Stimulated activated CD4-positive, alpha-beta T cell treated with anti-CD3 and anti-CD28 coated beads, Interleukin-4, amount 100 ng/mL, for 48 hours (primary cell): Measurements from ENCODE around the gene DNAAF9.

Experiments used
- DNase-seq, 2 donors: peaks; one replicate each; pipeline ENCODE4 v3.0.0-alpha.2; 2020; ENCODE audit warnings: low read depth in 2 of 2

The DNAAF9 gene

GRCh38 chr20:3410464-3410863 is 3.0 kb upstream of the DNAAF9 start:
- no peak for DNase-seq

DNA sequence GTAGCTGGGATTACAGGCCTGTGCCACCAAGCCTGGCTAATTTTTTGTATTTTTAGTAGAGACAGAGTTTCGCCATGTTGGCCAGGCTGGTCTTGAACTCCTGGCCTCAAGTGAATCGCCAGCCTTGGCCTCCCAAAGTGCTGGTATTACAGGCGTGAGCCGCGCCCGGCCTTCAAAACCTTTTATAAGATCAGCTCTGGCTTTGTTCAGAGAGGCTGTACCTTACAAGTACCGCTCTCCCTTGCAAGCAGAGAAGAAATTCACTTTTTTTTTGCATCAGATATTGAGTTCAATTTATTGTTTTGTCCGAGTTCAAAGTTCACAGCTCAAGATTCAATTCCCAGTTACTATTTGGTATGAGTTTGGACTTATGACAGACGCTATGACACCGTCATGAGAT is 1.9 kb upstream of the DNAAF9 start:
- DNase-seq: no peak

- peak; percentile 55 for DNase-seq
Measured at GRCh38 chr20:3407771-3408637, 535 bp upstream of the DNAAF9 start.

GRCh38 chr20:3406481-3407039 is 909 bp downstream of the DNAAF9 start:
- DNase-seq: no peak

GRCh38 chr20:3405696-3406358 is 1.6 kb downstream of the DNAAF9 start:
- no peak for DNase-seq

GRCh38 chr20:3405139-3405538 is 2.3 kb downstream of the DNAAF9 start:
- DNase-seq: no peak

DNA sequence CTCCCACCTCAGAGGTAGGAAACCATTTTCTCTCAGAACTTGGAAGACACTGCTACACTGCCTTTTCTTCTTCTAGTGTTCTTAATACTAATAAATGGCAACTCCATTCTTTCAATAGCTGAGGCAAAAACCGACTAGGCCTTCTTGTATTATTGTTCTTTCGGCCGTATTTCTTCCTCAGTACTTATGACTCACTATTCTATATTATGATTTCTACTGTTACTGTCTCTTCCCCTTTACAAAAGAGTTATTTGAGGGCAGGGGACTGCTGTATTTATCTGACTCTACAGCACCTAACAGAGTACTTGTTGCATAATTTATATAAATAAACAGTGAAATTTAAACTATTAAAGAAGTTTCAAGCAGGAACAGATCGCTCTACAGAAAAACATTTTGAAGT is 3.1 kb downstream of the DNAAF9 start:
- no peak for DNase-seq

- DNase-seq: no peak
Measured at GRCh38 chr20:3403741-3404140, 3.7 kb downstream of the DNAAF9 start.

GRCh38 chr20:3402453-3402852 is 5.0 kb downstream of the DNAAF9 start:
- DNase-seq: no peak

DNA sequence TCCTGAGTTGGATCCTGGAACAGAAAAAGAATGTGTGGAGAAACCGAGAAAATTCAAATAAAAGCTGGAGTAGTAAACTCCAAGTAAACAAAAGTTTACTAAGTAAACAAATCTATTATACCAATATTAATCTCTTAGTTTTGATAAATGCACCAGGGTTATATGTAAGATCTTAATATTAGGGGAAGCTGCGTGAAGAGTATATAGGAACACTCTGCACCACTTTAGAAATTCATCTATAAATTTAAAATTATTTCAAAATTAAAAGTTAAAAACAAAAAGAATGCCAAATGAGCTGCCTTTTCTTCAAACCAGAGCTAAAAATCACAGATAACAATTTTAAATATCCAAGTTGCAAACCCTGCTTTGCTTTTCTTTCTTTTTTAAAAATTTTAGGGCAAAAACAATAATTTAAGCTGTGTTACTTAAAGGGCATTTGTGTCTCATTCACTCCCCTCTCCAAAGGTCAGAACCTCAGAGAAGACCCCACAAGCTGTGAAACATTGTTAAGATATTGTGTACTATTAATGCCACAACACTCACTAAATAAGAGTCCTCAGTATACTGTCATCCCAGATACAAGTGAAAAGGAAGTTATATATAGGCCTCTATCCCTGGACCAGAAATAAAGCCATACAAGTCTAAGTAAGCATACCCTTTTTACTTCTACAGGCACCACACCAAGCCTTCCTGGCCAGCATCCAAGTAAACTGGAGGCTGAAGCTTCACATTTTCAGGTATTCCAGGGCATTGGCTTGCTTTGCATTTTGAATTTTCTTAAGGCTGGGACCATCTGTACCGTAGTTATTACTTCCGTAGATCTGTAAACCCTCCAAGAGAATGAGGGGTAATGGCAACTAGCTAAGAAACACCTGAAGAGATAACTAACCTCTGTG is 7.0 kb downstream of the DNAAF9 start:
- no peak for DNase-seq

DNA sequence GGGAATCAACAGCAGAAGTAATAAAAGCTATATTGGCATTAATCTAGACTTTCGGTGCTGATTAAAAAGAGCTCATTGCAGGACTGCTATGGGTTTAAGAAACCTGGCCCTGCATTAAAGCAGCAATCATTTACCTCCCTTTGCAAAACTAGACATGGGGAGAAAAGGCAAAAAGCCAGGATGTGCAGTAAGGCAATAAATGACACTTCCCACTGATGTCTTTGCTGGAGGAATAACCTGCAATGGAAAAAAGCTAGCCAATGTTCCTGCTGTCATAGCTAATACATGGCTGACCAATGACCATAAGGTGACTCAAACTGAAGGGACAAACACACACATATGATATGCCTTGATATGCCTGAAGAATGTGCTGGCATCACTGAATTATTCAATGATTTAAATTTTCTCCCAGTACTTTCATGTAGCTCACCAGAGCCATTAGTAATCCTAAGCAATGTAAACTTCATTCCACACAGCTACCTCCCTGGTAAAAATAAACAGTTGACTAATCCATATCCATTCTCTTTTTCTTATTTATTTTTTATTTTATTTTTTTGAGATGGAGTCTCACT is 8.7 kb downstream of the DNAAF9 start:
- DNase-seq: no peak

DNA sequence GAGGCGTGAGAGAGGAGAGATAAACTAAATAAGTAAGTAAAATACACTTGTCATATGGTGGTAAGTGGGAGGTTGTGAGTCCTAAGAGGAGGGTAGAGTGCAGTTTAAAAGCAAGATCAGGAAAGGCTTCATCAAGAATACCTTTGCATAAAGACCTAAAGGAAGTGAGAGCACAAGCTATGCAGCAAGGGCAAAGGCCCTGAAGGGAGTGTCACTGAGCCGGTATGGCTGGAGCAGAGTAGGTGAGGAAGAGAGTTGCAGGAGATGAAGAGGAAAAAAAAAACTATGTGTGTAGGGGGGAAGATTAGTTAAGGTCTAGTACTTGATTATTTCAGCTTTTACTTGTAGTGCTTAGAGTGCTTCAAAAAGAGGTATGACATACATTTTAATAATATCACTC is 11.0 kb downstream of the DNAAF9 start:
- DNase-seq: no peak

GRCh38 chr20:3392756-3393155 is 14.7 kb downstream of the DNAAF9 start:
- no peak for DNase-seq

DNA sequence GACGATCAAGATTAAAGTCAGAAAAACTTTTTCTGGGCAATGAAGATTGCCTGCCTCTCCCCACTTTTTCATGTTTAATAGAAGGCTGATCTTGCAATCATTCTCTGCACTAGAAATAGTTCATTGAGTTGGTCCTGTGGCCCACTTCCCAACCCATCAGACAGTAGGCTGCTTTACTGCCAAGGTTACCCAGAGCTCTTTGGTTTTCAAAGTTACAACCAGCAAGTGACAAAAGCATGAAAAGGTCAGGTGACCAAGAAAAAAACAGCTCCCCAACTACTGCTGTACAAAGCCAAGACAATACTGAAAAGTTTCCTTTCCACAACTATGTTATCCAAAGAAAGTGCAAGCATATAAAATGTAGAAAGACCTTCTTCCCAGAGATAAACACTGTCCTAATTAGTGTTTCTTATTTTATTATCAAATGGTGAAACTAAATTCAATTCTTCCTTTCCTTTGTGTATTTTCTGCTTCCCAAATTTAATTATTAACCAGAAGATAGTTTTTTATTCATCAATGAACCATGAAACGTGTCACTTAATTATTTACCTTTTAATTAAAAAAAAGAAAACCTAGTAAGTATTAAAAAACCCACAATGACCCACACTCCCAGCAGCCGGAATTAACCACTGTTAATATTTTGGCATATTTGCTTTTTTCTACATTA is 16.6 kb downstream of the DNAAF9 start:
- no peak for DNase-seq

DNA sequence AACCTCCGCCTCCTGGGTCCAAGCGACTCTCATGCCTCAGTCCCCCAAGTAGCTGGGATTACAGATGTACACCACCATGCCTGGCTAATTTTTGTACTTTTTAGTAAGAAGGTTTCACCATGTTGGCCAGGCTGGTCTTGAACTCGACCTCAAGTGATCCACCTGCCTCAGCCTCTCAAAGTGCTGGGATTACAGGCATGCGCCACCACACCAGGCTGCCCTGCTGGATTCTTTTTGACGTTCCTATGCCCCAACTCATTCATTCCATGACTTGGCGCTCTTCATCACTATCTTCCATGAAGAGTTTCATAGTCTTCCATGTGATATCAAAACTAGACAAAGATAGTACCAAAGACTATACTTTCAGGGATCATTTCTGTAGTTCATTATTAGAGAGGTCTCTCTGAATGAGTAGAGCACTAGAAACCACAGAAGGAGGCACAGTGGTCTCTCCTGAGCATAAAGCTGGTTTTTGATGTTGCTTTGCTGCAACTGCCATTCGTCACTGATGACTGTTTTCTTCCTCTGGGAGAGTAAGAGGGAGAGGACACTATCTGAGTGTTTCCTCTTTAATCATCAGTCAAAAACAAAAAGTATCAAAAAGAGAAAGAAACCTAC is 23.5 kb downstream of the DNAAF9 start:
- peak; percentile 23 to 49 for DNase-seq

GRCh38 chr20:3382836-3383235 is 24.6 kb downstream of the DNAAF9 start:
- DNase-seq: no peak

GRCh38 chr20:3380228-3381070 is 27.0 kb downstream of the DNAAF9 start:
- DNase-seq: no peak

GRCh38 chr20:3378138-3378537 is 29.3 kb downstream of the DNAAF9 start:
- DNase-seq: no peak

DNA sequence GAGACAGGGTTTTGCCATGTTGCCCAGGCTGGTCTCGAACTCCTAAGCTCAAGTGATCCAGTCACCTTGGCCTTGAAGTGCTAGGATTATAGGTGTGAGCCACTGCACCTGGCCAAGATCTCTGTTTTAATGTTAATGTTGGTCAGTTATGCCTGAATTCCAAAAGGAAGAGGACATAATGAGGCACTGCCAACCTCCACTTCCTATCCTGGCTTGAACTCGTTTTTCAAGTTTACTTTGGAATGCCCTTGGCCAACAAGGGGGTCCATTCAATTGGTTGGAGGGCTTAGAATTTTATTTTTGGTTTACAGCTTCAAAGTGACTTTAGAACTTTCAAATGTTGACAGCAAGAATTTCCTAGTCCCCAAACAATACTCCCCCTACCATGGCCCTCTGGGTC is 29.8 kb downstream of the DNAAF9 start:
- DNase-seq: no peak

DNA sequence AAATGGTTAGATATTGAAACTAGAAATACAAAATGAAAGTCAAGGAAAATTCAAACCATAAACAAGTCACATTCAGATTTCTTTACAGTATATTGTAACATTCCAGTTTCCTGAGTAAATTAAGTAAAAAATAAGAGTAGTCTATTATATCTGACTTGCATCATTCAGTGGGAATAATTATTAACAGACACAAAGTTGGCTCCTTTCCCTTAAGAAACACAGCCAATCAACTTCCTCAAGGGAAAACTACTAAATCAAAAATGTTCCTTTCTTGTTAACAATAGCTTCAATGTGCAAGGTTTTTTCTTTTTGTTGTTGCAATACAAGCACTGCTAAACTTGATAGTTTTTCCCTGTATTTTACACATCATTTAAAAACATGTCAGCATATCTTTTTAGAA is 33.2 kb downstream of the DNAAF9 start:
- no peak for DNase-seq
